ENCODE results near the gene SUSD1.

DNA sequence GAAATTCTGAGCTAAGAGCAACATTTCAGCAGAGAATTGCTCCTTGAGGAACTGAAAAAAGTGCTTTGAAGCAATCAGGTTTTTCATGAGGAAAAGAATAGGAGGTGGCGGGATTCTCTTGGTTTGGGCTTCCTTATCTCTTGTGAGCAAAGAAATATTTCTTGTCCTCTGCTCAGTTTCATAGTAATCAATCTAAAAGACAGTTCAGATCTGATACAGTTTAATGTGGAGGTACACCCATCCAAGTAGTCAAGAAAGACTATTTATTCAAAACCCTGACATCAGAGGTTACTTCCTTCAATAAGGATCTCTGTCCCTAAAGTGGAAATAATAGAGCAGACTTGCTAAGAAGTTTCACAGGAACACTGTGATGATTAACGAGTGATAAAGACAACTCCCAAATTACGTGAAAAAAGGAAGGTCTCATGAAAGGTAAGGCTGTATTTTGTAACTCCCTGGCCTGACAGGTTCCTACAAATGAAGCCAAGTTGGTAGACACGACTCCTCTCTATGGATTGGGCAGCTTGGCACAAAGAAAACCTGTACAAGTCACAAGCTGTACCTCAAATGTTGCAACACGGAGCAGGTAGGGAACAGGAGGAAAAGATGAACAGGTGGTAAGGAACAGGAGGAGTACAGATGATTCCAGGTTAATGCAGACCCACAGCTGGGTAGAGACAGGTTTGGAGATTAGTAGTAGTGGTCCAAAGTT is 94.1 kb downstream of the SUSD1 start:
- TF ChIP-seq, protein P1, sequence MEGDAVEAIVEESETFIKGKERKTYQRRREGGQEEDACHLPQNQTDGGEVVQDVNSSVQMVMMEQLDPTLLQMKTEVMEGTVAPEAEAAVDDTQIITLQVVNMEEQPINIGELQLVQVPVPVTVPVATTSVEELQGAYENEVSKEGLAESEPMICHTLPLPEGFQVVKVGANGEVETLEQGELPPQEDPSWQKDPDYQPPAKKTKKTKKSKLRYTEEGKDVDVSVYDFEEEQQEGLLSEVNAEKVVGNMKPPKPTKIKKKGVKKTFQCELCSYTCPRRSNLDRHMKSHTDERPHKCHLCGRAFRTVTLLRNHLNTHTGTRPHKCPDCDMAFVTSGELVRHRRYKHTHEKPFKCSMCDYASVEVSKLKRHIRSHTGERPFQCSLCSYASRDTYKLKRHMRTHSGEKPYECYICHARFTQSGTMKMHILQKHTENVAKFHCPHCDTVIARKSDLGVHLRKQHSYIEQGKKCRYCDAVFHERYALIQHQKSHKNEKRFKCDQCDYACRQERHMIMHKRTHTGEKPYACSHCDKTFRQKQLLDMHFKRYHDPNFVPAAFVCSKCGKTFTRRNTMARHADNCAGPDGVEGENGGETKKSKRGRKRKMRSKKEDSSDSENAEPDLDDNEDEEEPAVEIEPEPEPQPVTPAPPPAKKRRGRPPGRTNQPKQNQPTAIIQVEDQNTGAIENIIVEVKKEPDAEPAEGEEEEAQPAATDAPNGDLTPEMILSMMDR (IDR thresholded peaks at IDR 0.05): no peak
- TF ChIP-seq EP300 (IDR thresholded peaks at IDR 0.05): no peak
